SK-N-SH (cell line): ENCODE results near the gene TRIM65.

ENCODE experiments used
- ELF1 ChIP-seq: IDR thresholded peaks from 2 replicates; pipeline ENCODE4 v1.4.0; 2012
- EP300 ChIP-seq, 2 experiments: IDR thresholded peaks; 2 replicates each; pipeline versions ENCODE4 v1.4.0 to v1.6.1; 2012; ENCODE audit warnings: borderline replicate concordance in 1 of 2, low read depth in 1 of 2, low read length in 1 of 2
- EZH2phosphoT487 ChIP-seq: fragments of 200-600 bp; sonication (generic); IDR thresholded peaks from 2 replicates; pipeline ENCODE4 v1.6.1; 2017; ENCODE audit warnings: low read depth, mixed run types, mild to moderate bottlenecking, antibody characterized with exemption, moderate library complexity, borderline replicate concordance
- IRF3 ChIP-seq: fragments of 150-350 bp; IDR thresholded peaks from 2 replicates; pipeline ENCODE4 v1.6.1; 2016; ENCODE audit warnings: mild to moderate bottlenecking, low read depth, low read length
- JUND ChIP-seq: IDR thresholded peaks from 2 replicates; pipeline ENCODE4 v1.4.0; 2012
- MAX ChIP-seq: IDR thresholded peaks from 2 replicates; pipeline ENCODE4 v1.4.0; 2012; ENCODE audit warnings: low read depth
- POLR2AphosphoS5 ChIP-seq: IDR thresholded peaks from 2 replicates; pipeline ENCODE4 v1.6.1; 2012; ENCODE audit warnings: low read depth, low read length
- RCOR1 ChIP-seq: fragments of 150-350 bp; IDR thresholded peaks from 2 replicates; pipeline ENCODE4 v1.6.1; 2017; ENCODE audit warnings: antibody characterized with exemption, low read length
- RFX5 ChIP-seq: IDR thresholded peaks from 2 replicates; pipeline ENCODE4 v1.6.1; 2012; ENCODE audit warnings: mild to moderate bottlenecking, improper control_type of control experiment, low read length
- SMC3 ChIP-seq: IDR thresholded peaks from 2 replicates; pipeline ENCODE4 v1.6.1; 2012; ENCODE audit warnings: low read depth, low read length, improper control_type of control experiment
- TAF1 ChIP-seq: IDR thresholded peaks from 2 replicates; pipeline ENCODE4 v1.6.1; 2012; ENCODE audit warnings: low read depth, mild to moderate bottlenecking, low read length, moderate library complexity, borderline replicate concordance
- TF ChIP-seq, protein P1 (sequence below): fragments of 200-600 bp; sonication (generic); IDR thresholded peaks from 2 replicates; pipeline ENCODE4 v1.6.1; 2017; ENCODE audit warnings: antibody characterized with exemption, mild to moderate bottlenecking, moderate library complexity
- TF ChIP-seq, protein P2 (sequence below): fragments of 150-350 bp; IDR thresholded peaks from 2 replicates; pipeline ENCODE4 v1.6.1; 2017; ENCODE audit warnings: antibody characterized with exemption, low read length, low read depth, borderline replicate concordance

DNA sequence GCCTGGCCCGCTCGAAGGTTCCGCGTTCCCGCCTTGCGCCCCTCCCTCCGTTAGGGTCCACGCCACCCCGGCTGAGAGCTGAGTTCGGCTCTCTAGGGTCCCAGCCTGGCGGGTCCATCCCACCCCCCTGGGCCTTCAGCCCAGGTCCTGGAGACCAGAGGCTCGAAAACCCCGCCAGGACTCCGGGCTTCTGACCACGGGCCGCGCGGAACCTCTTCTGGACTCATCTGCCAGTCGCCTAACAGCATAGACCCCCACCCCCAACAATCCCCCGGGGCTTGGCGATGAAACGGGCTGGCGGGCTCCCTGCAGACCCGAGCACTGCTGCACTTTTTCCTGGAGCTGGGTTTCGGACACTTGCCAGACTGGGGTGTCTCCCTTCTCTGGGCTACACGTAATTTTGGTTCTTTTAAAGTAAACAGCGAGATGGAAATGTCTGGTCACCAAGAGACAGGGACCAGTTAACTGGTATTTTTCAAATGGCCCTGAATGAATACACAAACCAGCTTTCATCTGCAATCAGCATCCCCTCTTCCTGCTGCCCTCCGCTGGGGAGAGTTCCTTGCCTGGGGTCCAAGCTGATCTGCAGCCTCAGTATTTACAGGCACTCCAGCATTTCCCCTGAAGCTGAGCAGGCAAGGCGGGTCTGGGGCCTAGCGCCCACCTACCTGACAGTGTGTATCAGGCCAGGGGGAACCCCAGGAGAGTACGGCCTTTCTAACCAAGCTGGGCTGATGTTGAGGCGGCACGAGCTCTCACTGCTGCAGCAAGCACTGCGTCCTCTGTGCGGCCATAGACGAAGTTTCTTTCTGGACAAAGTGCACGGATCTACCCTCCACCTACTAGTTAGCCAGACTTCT lies 639 bp upstream of the TRIM65 start:
- TF ChIP-seq JUND (no peak), MAX (no peak), IRF3 (no peak), TAF1 (no peak), RFX5 (no peak), EP300 (IDR thresholded peaks at IDR 0.05; ENCODE audit: borderline replicate concordance in 1 of 2, low read depth in 1 of 2, low read length in 1 of 2) (no peak), ELF1 (no peak), SMC3 (no peak), EZH2phosphoT487 (no peak), RCOR1 (no peak), POLR2AphosphoS5 (no peak)
- TF ChIP-seq, protein P1, sequence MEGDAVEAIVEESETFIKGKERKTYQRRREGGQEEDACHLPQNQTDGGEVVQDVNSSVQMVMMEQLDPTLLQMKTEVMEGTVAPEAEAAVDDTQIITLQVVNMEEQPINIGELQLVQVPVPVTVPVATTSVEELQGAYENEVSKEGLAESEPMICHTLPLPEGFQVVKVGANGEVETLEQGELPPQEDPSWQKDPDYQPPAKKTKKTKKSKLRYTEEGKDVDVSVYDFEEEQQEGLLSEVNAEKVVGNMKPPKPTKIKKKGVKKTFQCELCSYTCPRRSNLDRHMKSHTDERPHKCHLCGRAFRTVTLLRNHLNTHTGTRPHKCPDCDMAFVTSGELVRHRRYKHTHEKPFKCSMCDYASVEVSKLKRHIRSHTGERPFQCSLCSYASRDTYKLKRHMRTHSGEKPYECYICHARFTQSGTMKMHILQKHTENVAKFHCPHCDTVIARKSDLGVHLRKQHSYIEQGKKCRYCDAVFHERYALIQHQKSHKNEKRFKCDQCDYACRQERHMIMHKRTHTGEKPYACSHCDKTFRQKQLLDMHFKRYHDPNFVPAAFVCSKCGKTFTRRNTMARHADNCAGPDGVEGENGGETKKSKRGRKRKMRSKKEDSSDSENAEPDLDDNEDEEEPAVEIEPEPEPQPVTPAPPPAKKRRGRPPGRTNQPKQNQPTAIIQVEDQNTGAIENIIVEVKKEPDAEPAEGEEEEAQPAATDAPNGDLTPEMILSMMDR, result no peak
- TF ChIP-seq, protein P2, sequence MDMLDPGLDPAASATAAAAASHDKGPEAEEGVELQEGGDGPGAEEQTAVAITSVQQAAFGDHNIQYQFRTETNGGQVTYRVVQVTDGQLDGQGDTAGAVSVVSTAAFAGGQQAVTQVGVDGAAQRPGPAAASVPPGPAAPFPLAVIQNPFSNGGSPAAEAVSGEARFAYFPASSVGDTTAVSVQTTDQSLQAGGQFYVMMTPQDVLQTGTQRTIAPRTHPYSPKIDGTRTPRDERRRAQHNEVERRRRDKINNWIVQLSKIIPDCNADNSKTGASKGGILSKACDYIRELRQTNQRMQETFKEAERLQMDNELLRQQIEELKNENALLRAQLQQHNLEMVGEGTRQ, result no peak
